Activated T-cell treated with anti-CD3 and anti-CD28 coated beads, Interleukin-2, amount 50 U/mL, for 72 hours (primary cell): ENCODE results near the gene NOC4L. TPM values are rescaled to one million over a fixed set of nuclear protein-coding genes. Genes with fewer than 3 reads are reported as not detected.
"Not testable (repeated sequence)": the region's sequence is repeated elsewhere in the genome, so short reads cannot be mapped to it uniquely, and the experiment has no call there.

Experiments
- ATAC-seq, 2 donors: fragments of 150-1000 bp; cut with Tn5 transposase; replicated peaks in 1 of 2; 2 replicates each; pipeline ENCODE4 v1.10.0; 2021; ENCODE audit warnings: moderate library complexity in 2 of 2, mild to moderate bottlenecking in 1 of 2
- DNase-seq, 2 donors: peaks; one replicate each; pipeline ENCODE4 v3.0.0; 2021 to 2022; ENCODE audit warnings: mixed read lengths in 1 of 2
- H3K27ac Mint-ChIP-seq: one replicate; pipeline ENCODE4 v1.8.0; 2022; ENCODE audit warnings: mild to moderate bottlenecking, moderate library complexity, mixed read lengths
- H3K27me3 Mint-ChIP-seq: one replicate; pipeline ENCODE4 v1.8.0; 2022; ENCODE audit warnings: low read depth, mixed read lengths
- H3K36me3 Mint-ChIP-seq, 2 donors: one replicate each; pipeline ENCODE4 v1.8.0; 2022; ENCODE audit warnings: mixed read lengths in 2 of 2, mild to moderate bottlenecking in 1 of 2; ENCODE audit not compliant: insufficient read depth in 2 of 2
- H3K4me1 Mint-ChIP-seq: one replicate; pipeline ENCODE4 v1.8.0; 2022; ENCODE audit warnings: low read depth, mixed read lengths
- H3K4me3 Mint-ChIP-seq, 2 donors: one replicate each; pipeline ENCODE4 v1.8.0; 2022; ENCODE audit warnings: mild to moderate bottlenecking in 2 of 2, mixed read lengths in 2 of 2, moderate library complexity in 2 of 2
- H3K9me3 Mint-ChIP-seq, 2 donors: one replicate each; pipeline ENCODE4 v1.8.0; 2022; ENCODE audit warnings: mixed read lengths in 2 of 2
- total RNA-seq, 2 donors: library from RNA; stranded (reverse); gene quantifications; one replicate each; pipeline ENCODE4 v1.2.3, GENCODE V29; 2022

The NOC4L gene
- 10 to 100 TPM; 19.4 to 21.2 TPM for total RNA-seq

GRCh38 chr12:132144115-132144809, at the start of gene NOC4L, which contains the start of gene DDX51:
TSS of gene NOC4L (plus strand) at chr12:132144457. CDS start at chr12:132144489, 32 bp downstream.
TSS of gene DDX51 (minus strand) at chr12:132144319. CDS start at chr12:132144296, 23 bp downstream.
- Mint-ChIP-seq H3K4me1 (peaks cover 29% of the 10 kb centered on the region), H3K4me3 (peak within 1 kb of the TSS; percentile 95), H3K27me3 (no peaks in the 10 kb centered on the region), H3K27ac (peak within 1 kb of the TSS; percentile 99), H3K36me3 (peaks cover 5 to 6% of the 10 kb centered on the region in 2 donors), H3K9me3 (no peaks in the 10 kb centered on the region)
- DNase-seq (peak; percentile 96 to 97), ATAC-seq (peak; percentile 97)

DNA sequence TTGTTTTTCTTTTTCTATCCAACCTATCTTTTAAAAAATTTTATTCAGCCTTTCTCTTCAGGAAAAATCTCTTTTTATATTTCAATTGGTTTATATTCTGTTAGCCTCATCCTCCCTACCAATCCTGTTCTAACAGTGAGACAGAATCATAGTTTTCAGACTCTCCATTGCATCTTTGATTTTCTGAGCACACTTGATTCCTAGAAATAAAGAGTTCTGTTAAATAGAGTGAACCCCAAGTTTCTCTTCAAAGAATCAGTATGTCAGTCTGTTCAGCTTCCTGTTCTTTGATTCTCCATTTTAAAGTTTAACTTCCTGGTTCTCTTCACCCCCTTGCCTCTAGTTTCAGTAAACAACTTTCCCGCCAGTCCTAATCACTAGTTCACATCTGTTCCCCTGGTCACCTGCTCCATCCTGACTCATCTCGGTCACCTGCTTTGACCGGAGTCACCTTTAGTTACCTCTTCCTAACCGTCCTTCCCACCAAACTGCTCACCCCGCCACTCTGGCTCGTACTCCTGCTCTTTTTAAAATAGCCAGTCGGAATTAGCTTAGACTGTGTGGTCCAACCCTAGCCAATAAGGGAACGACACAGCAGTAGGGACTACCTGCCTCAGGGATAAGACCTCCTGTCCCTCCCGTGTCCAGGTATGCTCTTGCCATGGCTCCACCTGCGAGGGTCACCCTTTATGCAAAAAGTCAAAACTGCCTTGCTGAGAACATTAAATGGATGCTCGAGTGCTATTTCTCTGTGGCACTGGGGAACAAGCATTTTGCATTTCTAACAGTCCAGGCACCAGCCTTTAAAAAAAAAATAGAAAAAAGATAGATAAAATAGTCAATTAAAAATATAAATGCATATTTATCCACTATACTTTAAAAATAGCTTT, 48.5 kb upstream of the NOC4L start:
- Mint-ChIP-seq H3K27ac (no peak overlapping the region), H3K4me1 (peaks cover 15% of the 10 kb centered on the region), H3K36me3 (peaks cover 8 to 26% of the 10 kb centered on the region in 2 donors), H3K4me3 (no peak overlapping the region), H3K9me3 (peaks cover 4 to 7% of the 10 kb centered on the region in 2 donors), H3K27me3 (no peaks in the 10 kb centered on the region)
- DNase-seq (no peak), ATAC-seq (no peak)

DNA sequence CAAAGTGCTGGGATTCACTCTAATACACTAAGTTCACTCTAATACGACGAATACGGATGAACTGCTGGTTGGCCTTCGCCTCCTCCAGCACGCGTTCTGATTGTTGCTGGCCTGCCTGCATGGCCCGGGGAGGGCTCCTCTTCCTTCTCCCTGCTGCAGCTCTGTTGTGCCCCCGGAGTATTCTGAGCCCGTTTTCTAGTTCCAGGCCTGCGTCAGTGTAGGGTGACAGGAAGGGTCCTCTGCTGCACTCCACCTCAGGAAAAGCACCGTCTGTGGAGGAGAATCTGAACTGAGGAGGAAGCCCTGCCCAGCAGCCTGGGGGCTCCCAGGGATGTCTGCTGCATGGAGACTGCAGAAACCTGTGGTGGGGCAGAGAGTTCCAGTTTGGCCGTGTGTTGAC, 44.5 kb upstream of the NOC4L start:
- Mint-ChIP-seq H3K9me3 (peaks cover 4 to 7% of the 10 kb centered on the region in 2 donors), H3K27ac (no peak overlapping the region), H3K36me3 (peaks cover 8 to 22% of the 10 kb centered on the region in 2 donors)

DNA sequence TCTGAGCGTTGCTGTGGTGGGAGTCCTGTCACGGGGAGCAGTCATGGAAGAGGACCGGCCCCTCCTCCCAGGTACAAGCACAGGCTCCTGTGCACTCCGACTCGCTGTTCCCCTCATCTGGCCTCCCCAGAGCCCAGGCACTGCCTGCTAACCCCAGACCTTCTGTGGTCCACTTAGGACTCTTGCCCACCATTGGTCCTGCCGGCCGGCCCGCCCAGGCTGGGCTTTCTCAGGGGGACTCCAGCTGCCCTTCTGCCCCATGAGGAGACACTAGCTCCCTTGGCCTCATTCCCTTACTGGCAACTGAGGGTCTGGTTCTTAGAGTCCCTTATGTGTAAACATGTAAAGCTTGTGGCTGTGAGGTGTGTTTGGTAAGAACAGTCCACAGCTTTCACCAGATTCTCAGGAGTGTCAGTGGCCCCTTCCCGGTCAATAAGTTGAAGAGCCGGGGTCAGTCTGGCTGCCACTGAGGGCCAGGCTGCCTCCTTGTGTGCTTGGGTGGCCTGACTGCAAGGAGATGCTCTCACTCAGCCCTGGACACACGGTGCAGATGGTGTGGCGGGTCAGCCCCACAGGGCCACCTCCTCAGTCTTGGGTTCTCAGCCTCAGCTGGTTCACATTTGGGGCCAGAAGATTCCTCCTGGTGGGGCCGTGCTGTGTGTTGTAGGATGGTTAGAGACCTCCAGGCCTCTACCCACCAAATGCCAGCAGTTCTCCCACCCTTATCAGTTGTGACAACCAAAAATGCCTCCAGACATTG, 43.8 kb upstream of the NOC4L start:
- Mint-ChIP-seq H3K4me1 (peaks cover 6% of the 10 kb centered on the region), H3K9me3 (peaks cover 4 to 7% of the 10 kb centered on the region in 2 donors), H3K27ac (no peak overlapping the region), H3K27me3 (no peaks in the 10 kb centered on the region), H3K4me3 (no peak overlapping the region), H3K36me3 (peaks cover 8 to 15% of the 10 kb centered on the region in 2 donors)
- no peak for ATAC-seq
- no peak for DNase-seq

More for the DNA sequence above, 44.5 kb upstream of the NOC4L start:
- Mint-ChIP-seq H3K4me3 (no peak overlapping the region), H3K27me3 (no peaks in the 10 kb centered on the region), H3K4me1 (peaks cover 14% of the 10 kb centered on the region)
- no peak for DNase-seq
- no peak for ATAC-seq

DNA sequence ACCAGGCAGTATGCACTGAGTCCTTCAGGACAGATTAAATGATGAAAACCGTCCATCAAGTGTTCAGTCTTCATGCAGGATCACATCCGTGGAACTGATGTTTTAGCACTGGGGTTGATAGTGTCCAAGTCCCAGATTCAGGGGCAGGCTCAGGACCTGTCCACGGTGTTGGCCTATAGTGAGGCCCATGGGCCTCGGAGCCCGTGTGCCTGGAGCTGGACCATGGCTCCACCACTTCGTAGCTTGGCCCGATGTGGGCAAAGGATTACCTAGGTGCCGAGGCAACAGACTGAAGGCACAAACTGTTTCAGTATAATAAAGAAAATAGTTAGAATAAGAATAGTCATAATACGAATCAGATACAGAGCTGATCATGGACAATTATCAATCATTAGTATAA, 42.0 kb upstream of the NOC4L start:
- Mint-ChIP-seq H3K4me3 (no peak overlapping the region), H3K9me3 (no peaks in the 10 kb centered on the region), H3K27me3 (no peaks in the 10 kb centered on the region), H3K27ac (no peak overlapping the region), H3K4me1 (no peaks in the 10 kb centered on the region), H3K36me3 (peaks cover 0 to 4% of the 10 kb centered on the region in 2 donors)
- no peak for ATAC-seq
- no peak for DNase-seq

DNA sequence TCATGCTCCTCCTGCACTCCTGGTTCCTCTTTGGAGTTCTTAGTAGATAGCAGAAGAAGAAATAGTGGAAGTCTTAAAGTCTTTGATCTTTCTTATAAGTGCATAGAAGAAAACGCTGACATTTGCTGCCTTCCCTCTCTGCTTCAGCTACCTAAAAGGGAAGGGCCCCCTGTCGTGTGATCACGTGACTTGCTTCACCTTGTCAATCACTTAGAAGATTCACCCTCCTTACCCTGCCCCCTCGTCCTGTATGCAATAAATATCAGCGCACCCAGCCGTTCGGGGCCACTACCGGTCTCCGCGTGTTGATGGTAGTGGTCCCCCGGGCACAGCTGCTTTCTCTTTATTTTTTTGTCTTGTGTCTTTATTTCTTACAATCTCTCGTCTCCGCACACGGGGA, 41.2 kb upstream of the NOC4L start:
- DNase-seq, H3K36me3 Mint-ChIP-seq, ATAC-seq, H3K27ac Mint-ChIP-seq, H3K9me3 Mint-ChIP-seq, H3K4me3 Mint-ChIP-seq, H3K27me3 Mint-ChIP-seq, H3K4me1 Mint-ChIP-seq: not testable (repeated sequence)

DNA sequence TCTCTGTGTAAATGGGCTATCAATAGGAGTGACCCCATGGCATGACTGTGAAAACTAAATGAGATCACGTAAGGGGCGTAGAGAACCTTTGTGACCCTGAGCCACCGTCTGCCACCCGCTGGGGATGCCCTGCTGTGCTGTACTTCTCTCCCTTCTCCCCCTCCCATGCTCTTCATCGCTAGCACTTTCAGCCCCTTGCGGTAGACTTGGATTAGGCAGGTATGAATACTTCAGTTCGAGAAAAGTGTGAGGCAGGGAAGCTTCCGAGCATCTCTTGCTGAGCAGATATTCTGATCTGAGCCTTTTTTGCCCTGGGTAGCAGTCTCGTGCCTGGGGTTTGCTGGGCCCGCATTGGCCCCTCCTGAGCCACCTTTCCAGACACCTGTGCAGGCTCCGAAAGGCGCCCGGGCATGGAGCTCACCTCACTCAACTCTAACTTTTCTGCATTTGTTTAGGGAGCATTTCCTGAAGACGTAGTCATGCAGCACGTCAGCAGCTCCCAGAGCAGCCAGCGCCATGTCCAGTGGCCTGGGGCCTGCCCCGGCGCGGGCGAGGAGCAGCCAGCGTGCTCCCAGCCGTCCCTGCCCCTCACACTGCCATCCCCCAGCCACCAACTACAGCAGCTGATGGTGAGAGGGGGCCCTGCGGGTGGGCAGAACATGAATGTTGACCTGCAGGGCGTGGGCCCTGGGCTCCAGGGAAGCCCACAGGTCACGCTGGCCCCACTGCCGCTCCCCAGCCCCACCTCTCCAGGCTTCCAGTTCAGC, 40.5 kb upstream of the NOC4L start:
- Mint-ChIP-seq H3K4me3 (no peak overlapping the region), H3K27me3 (no peaks in the 10 kb centered on the region), H3K9me3 (no peaks in the 10 kb centered on the region), H3K36me3 (no peaks in the 10 kb centered on the region), H3K4me1 (no peaks in the 10 kb centered on the region), H3K27ac (no peak overlapping the region)
- DNase-seq (no peak), ATAC-seq (no peak)

DNA sequence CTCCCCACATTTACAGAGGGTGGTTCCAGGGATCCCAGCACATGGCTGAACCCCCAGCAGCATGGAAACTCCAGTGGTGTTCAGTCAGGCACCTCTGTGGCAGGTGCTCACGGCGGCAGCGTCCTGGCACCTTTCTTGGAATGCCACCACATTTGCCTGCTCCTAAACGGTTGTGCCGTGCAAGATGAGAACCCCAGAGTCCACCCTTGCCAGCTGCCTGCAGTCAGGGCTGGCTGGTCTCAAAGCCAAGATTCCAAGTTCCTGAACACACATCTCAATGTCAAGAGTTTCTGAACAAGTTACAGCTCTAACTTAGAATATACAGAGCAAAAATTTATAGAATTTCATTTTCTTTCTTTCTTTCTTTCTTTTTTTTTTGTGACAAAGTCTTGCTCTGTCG, 38.8 kb upstream of the NOC4L start:
- H3K27ac Mint-ChIP-seq, result no peak overlapping the region
- H3K4me3 Mint-ChIP-seq, result no peak overlapping the region
- peaks cover 0 to 5% of the 10 kb centered on the region in 2 donors for H3K36me3 Mint-ChIP-seq
- no peaks in the 10 kb centered on the region for H3K27me3 Mint-ChIP-seq
- H3K4me1 Mint-ChIP-seq, result no peaks in the 10 kb centered on the region
- no peaks in the 10 kb centered on the region for H3K9me3 Mint-ChIP-seq
- DNase-seq (no peak), ATAC-seq (no peak)

- H3K9me3 Mint-ChIP-seq, result no peaks in the 10 kb centered on the region
- H3K27ac Mint-ChIP-seq, result no peak overlapping the region
- H3K27me3 Mint-ChIP-seq, result no peaks in the 10 kb centered on the region
- H3K4me1 Mint-ChIP-seq, result no peaks in the 10 kb centered on the region
- no peak overlapping the region for H3K4me3 Mint-ChIP-seq
- H3K36me3 Mint-ChIP-seq, result peaks cover 0 to 7% of the 10 kb centered on the region in 2 donors
- DNase-seq, result no peak
- no peak for ATAC-seq
These were observed 37.3 kb upstream of the NOC4L start for GRCh38 chr12:132106921-132107320.

GRCh38 chr12:132108211-132108832, 35.9 kb upstream of the NOC4L start:
- H3K4me1 Mint-ChIP-seq, result no peaks in the 10 kb centered on the region
- H3K4me3 Mint-ChIP-seq, result no peak overlapping the region
- H3K9me3 Mint-ChIP-seq, result no peaks in the 10 kb centered on the region
- H3K27me3 Mint-ChIP-seq, result no peaks in the 10 kb centered on the region
- ATAC-seq, result no peak
- no peak for DNase-seq
- H3K27ac Mint-ChIP-seq, result no peak overlapping the region
- H3K36me3 Mint-ChIP-seq, result peaks cover 0 to 9% of the 10 kb centered on the region in 2 donors

- no peaks in the 10 kb centered on the region for H3K27me3 Mint-ChIP-seq
- ATAC-seq, result no peak
- no peaks in the 10 kb centered on the region for H3K4me1 Mint-ChIP-seq
- no peak for DNase-seq
- H3K36me3 Mint-ChIP-seq, result peaks cover 0 to 9% of the 10 kb centered on the region in 2 donors
- H3K9me3 Mint-ChIP-seq, result no peaks in the 10 kb centered on the region
- no peak overlapping the region for H3K4me3 Mint-ChIP-seq
- H3K27ac Mint-ChIP-seq, result no peak overlapping the region
These were observed 34.5 kb upstream of the NOC4L start for GRCh38 chr12:132109741-132110140.

GRCh38 chr12:132110677-132111076, 33.6 kb upstream of the NOC4L start:
- H3K4me3 Mint-ChIP-seq, result no peak overlapping the region
- no peak overlapping the region for H3K27ac Mint-ChIP-seq
- H3K27me3 Mint-ChIP-seq, result no peaks in the 10 kb centered on the region
- no peaks in the 10 kb centered on the region for H3K4me1 Mint-ChIP-seq
- no peak for ATAC-seq
- DNase-seq, result no peak
- no peaks in the 10 kb centered on the region for H3K9me3 Mint-ChIP-seq
- peaks cover 0 to 9% of the 10 kb centered on the region in 2 donors for H3K36me3 Mint-ChIP-seq
